ENCODE data around the gene ENOPH1. TPM values are rescaled to one million over a fixed set of nuclear protein-coding genes. Genes with fewer than 3 reads are reported as not detected.
A peak's percentile ranks its signal among the peaks of the same experiment; 100 is the strongest.
"Not testable (repeated sequence)": the region's sequence is repeated elsewhere in the genome, so short reads cannot be mapped to it uniquely, and the experiment has no call there.

ENOPH1 gene
- total RNA-seq, 1 donor from 2014 or later, result 35.6 TPM

GRCh38 chr4:82402196-82402775 is 28.1 kb upstream of the ENOPH1 start:
- no peak for DNase-seq (ENCODE audit: extremely low spot score, unreplicated experiment)
- Mint-ChIP-seq H3K4me1 (ENCODE audit: unreplicated experiment) (no peaks in the 10 kb centered on the region), H3K9me3 (peaks cover 5% of the 10 kb centered on the region), H3K4me3 (no peak overlapping the region), H3K36me3 (no peaks in the 10 kb centered on the region), H3K27ac (no peak overlapping the region), H3K27me3 (peaks cover 3% of the 10 kb centered on the region)
- TF ChIP-seq CTCF (conservative IDR thresholded peaks at IDR 0.05), result no peak

- TF ChIP-seq CTCF (conservative IDR thresholded peaks at IDR 0.05), result no peak
- H3K4me1 Mint-ChIP-seq (ENCODE audit: unreplicated experiment), result no peaks in the 10 kb centered on the region
- no peak for DNase-seq (ENCODE audit: extremely low spot score, unreplicated experiment)
- no peak overlapping the region for H3K27ac Mint-ChIP-seq
- H3K36me3 Mint-ChIP-seq, result no peaks in the 10 kb centered on the region
- H3K4me3 Mint-ChIP-seq, result no peak overlapping the region
- H3K9me3 Mint-ChIP-seq, result peaks cover 5% of the 10 kb centered on the region
- peaks cover 3% of the 10 kb centered on the region for H3K27me3 Mint-ChIP-seq
These were observed 26.7 kb upstream of the ENOPH1 start for GRCh38 chr4:82403725-82404124.

GRCh38 chr4:82415061-82415460 is 15.3 kb upstream of the ENOPH1 start:
- H3K4me1 Mint-ChIP-seq (ENCODE audit: unreplicated experiment); H3K27ac Mint-ChIP-seq; DNase-seq (ENCODE audit: extremely low spot score, unreplicated experiment); H3K27me3 Mint-ChIP-seq; H3K4me3 Mint-ChIP-seq; H3K36me3 Mint-ChIP-seq; H3K9me3 Mint-ChIP-seq: not testable (repeated sequence)

GRCh38 chr4:82415922-82416365 is 14.4 kb upstream of the ENOPH1 start:
- no peaks in the 10 kb centered on the region for H3K9me3 Mint-ChIP-seq
- no peaks in the 10 kb centered on the region for H3K27me3 Mint-ChIP-seq
- H3K36me3 Mint-ChIP-seq, result no peaks in the 10 kb centered on the region
- TF ChIP-seq CTCF (conservative IDR thresholded peaks at IDR 0.05), result no peak
- H3K4me1 Mint-ChIP-seq (ENCODE audit: unreplicated experiment), result peaks cover 3% of the 10 kb centered on the region
- H3K4me3 Mint-ChIP-seq, result no peak overlapping the region
- no peak for DNase-seq (ENCODE audit: extremely low spot score, unreplicated experiment)
- no peak overlapping the region for H3K27ac Mint-ChIP-seq

GRCh38 chr4:82419451-82419850 is 10.9 kb upstream of the ENOPH1 start:
- Mint-ChIP-seq H3K4me1 (ENCODE audit: unreplicated experiment) (peaks cover 3% of the 10 kb centered on the region), H3K27ac (no peak overlapping the region), H3K4me3 (no peak overlapping the region), H3K9me3 (no peaks in the 10 kb centered on the region), H3K27me3 (no peaks in the 10 kb centered on the region), H3K36me3 (peaks cover 24% of the 10 kb centered on the region)
- no peak for DNase-seq (ENCODE audit: extremely low spot score, unreplicated experiment)
- TF ChIP-seq CTCF (conservative IDR thresholded peaks at IDR 0.05), result no peak

GRCh38 chr4:82421796-82422560 is 8.4 kb upstream of the ENOPH1 start:
- no peak overlapping the region for H3K4me3 Mint-ChIP-seq
- H3K9me3 Mint-ChIP-seq, result no peaks in the 10 kb centered on the region
- no peak for TF ChIP-seq CTCF (conservative IDR thresholded peaks at IDR 0.05)
- peaks cover 15% of the 10 kb centered on the region for H3K4me1 Mint-ChIP-seq (ENCODE audit: unreplicated experiment)
- H3K36me3 Mint-ChIP-seq, result peaks cover 48% of the 10 kb centered on the region
- H3K27ac Mint-ChIP-seq, result peak overlapping the region; percentile 44
- DNase-seq (ENCODE audit: extremely low spot score, unreplicated experiment), result no peak
- no peaks in the 10 kb centered on the region for H3K27me3 Mint-ChIP-seq

Data from type B pancreatic cell (in vitro differentiated cells).